Activated naive CD8-positive, alpha-beta T cell treated with anti-CD3 and anti-CD28 coated beads for 36 hours (primary cell): ENCODE measurements around the gene NRXN3. TPM values are rescaled to one million over a fixed set of nuclear protein-coding genes. Genes with fewer than 3 reads are reported as not detected.

Experiments used
- DNase-seq: peaks from one replicate; pipeline ENCODE4 v3.0.0; 2021
- H3K27ac Mint-ChIP-seq: one replicate; pipeline ENCODE4 v1.8.0; 2022; ENCODE audit warnings: mild to moderate bottlenecking, moderate library complexity, mixed read lengths
- H3K27me3 Mint-ChIP-seq: one replicate; pipeline ENCODE4 v1.8.0; 2022; ENCODE audit warnings: mild to moderate bottlenecking, mixed read lengths
- H3K36me3 Mint-ChIP-seq: one replicate; pipeline ENCODE4 v1.8.0; 2021; ENCODE audit warnings: mild to moderate bottlenecking, mixed read lengths
- H3K4me1 Mint-ChIP-seq: one replicate; pipeline ENCODE4 v1.8.0; 2021; ENCODE audit warnings: mixed read lengths
- H3K4me3 Mint-ChIP-seq: one replicate; pipeline ENCODE4 v1.8.0; 2022; ENCODE audit warnings: mild to moderate bottlenecking, moderate library complexity, mixed read lengths
- H3K9me3 Mint-ChIP-seq: one replicate; pipeline ENCODE4 v1.8.0; 2022; ENCODE audit warnings: mixed read lengths
- total RNA-seq, 2 experiments: library from RNA; stranded (reverse); gene quantifications; one replicate each; pipeline ENCODE4 v1.2.3, GENCODE V29; 2021

The NRXN3 gene
- total RNA-seq, 2 experiments from 2014 or later: not detected

DNA sequence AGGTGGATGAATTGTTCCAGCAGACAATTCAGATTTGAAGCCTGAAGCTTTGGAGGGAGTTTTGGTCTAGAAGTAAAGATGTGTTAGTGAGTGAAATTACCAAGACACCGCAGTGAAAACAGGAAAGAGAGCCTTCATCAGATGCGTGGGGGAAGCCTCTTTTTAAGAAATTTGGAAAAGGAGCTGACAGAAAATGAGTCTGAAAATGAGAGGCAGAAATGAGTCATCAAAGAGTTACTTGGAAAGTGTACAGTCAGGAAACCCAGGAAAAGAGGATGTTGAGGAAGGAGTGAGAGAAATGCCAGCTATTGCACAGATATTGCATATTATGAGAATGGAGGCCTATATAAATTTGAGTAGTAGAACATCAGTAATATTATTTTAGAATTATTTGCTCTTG is 520.7 kb downstream of the NRXN3 start:
- Mint-ChIP-seq H3K4me1 (no peaks in the 10 kb centered on the region), H3K27ac (no peak overlapping the region), H3K9me3 (peaks cover 2% of the 10 kb centered on the region), H3K27me3 (peaks cover 7% of the 10 kb centered on the region), H3K36me3 (no peaks in the 10 kb centered on the region), H3K4me3 (no peak overlapping the region)
- DNase-seq: no peak

- Mint-ChIP-seq H3K36me3 (no peaks in the 10 kb centered on the region), H3K4me3 (no peak overlapping the region), H3K9me3 (peaks cover 4% of the 10 kb centered on the region), H3K27me3 (peaks cover 8% of the 10 kb centered on the region), H3K27ac (no peak overlapping the region), H3K4me1 (no peaks in the 10 kb centered on the region)
- DNase-seq: no peak
These were observed 527.2 kb downstream of the NRXN3 start for GRCh38 chr14:78697341-78697740.

- Mint-ChIP-seq H3K27ac (no peak overlapping the region), H3K9me3 (peaks cover 2% of the 10 kb centered on the region), H3K27me3 (peaks cover 8% of the 10 kb centered on the region), H3K36me3 (no peaks in the 10 kb centered on the region), H3K4me1 (no peaks in the 10 kb centered on the region), H3K4me3 (no peak overlapping the region)
- no peak for DNase-seq
These were observed 528.8 kb downstream of the NRXN3 start for GRCh38 chr14:78698991-78699390.

- H3K9me3 Mint-ChIP-seq: peaks cover 2% of the 10 kb centered on the region
- no peak overlapping the region for H3K27ac Mint-ChIP-seq
- peaks cover 12% of the 10 kb centered on the region for H3K27me3 Mint-ChIP-seq
- no peaks in the 10 kb centered on the region for H3K4me1 Mint-ChIP-seq
- H3K4me3 Mint-ChIP-seq: no peak overlapping the region
- no peak for DNase-seq
- H3K36me3 Mint-ChIP-seq: no peaks in the 10 kb centered on the region
These were observed 530.1 kb downstream of the NRXN3 start for GRCh38 chr14:78700236-78700635.

- Mint-ChIP-seq H3K27me3 (peaks cover 12% of the 10 kb centered on the region), H3K4me3 (no peak overlapping the region)
- DNase-seq: no peak
These were observed 531.1 kb downstream of the NRXN3 start for GRCh38 chr14:78701246-78701645.

GRCh38 chr14:78704965-78705364 is 534.8 kb downstream of the NRXN3 start:
- H3K27ac Mint-ChIP-seq: no peak overlapping the region
- peaks cover 3% of the 10 kb centered on the region for H3K27me3 Mint-ChIP-seq
- no peaks in the 10 kb centered on the region for H3K36me3 Mint-ChIP-seq
- H3K9me3 Mint-ChIP-seq: no peaks in the 10 kb centered on the region
- DNase-seq: no peak
- H3K4me1 Mint-ChIP-seq: no peaks in the 10 kb centered on the region
- H3K4me3 Mint-ChIP-seq: no peak overlapping the region

More at GRCh38 chr14:78701246-78701645, 531.1 kb downstream of the NRXN3 start:
- Mint-ChIP-seq H3K36me3 (no peaks in the 10 kb centered on the region), H3K27ac (no peak overlapping the region), H3K4me1 (no peaks in the 10 kb centered on the region), H3K9me3 (peaks cover 2% of the 10 kb centered on the region)

DNA sequence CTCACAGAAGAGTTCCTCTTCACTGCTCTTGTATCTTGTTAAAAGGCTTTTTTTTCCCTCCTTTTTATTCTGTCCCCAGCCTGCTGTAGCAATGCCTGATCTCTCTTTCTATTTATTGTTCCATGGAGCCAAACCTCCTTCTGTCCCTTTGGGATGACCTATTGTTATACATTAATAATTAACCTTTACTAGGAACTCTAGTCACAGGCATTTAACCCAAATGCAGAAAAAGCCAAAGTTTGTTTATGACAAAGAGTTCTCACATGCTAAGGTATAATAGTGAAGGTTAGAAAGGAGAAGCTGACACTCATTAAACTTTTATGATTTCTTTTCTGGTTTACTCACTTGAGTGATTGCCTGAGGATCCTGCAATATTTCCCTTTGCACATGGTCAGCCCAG is 535.8 kb downstream of the NRXN3 start:
- Mint-ChIP-seq H3K36me3 (no peaks in the 10 kb centered on the region), H3K4me1 (no peaks in the 10 kb centered on the region), H3K27ac (no peak overlapping the region), H3K27me3 (peaks cover 3% of the 10 kb centered on the region), H3K9me3 (no peaks in the 10 kb centered on the region), H3K4me3 (no peak overlapping the region)
- no peak for DNase-seq

DNA sequence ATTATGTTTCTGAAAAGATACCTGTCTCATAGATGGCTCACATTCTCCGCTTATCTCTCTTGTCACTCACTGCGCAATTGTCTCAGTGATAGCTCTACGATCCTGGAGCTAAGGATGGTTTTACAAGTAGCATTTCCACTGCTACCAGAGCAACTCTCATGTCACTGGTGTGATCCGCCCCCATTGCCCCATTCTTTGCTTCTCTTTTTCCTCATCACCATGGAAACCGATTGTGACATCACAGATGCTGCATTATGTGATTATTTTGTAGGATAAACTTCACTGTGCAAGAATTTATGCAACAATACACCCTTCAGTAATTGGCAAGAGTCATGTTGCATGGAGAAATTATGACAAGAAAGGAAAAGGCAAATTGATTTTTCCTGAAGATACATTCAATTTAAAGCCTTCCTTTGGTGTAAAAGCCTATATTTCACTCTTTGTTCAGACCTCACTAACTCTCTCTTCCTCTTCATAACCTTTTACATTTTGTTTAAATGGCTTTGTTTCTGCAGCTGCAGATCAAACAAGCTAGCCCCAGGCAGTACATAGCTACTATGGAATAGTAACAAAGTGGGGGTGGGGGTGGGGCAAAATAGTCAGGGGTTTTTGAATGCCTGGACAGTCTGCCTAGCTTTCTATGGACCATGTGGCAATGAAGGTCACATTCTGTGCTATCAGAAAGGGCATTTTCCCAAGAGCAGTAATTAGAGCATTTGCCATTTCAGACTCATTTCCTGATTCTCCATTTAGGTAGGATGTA is 539.8 kb downstream of the NRXN3 start:
- H3K9me3 Mint-ChIP-seq: no peaks in the 10 kb centered on the region
- H3K27me3 Mint-ChIP-seq: peaks cover 4% of the 10 kb centered on the region
- DNase-seq: no peak
- H3K27ac Mint-ChIP-seq: no peak overlapping the region
- no peak overlapping the region for H3K4me3 Mint-ChIP-seq
- H3K36me3 Mint-ChIP-seq: no peaks in the 10 kb centered on the region
- no peaks in the 10 kb centered on the region for H3K4me1 Mint-ChIP-seq

DNA sequence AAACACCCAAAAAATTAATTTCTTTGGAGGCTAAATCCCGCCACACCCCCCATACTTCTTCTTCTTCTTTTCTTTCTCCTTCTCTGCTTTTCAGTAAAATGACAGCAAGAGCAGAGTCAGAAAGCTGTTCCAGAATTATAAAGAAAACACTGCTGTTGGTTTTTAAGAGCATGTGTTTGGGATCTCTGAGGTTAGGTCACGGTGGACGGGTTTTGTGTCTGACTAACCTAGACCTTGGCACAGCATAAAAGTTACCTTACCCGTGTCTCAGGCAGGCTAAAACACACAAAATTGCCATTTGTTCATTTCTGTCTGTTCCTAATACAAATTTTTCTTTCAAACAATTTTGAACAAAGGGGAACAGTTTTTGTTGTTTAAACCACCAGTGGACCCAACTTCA is 540.8 kb downstream of the NRXN3 start:
- Mint-ChIP-seq H3K36me3 (no peaks in the 10 kb centered on the region), H3K27ac (no peak overlapping the region), H3K4me3 (no peak overlapping the region), H3K9me3 (no peaks in the 10 kb centered on the region), H3K27me3 (peaks cover 4% of the 10 kb centered on the region), H3K4me1 (no peaks in the 10 kb centered on the region)
- no peak for DNase-seq

- Mint-ChIP-seq H3K27me3 (peaks cover 4% of the 10 kb centered on the region), H3K4me1 (no peaks in the 10 kb centered on the region), H3K4me3 (no peak overlapping the region), H3K27ac (no peak overlapping the region), H3K9me3 (no peaks in the 10 kb centered on the region), H3K36me3 (no peaks in the 10 kb centered on the region)
- DNase-seq: no peak
These were observed 543.5 kb downstream of the NRXN3 start for GRCh38 chr14:78713716-78714115.

DNA sequence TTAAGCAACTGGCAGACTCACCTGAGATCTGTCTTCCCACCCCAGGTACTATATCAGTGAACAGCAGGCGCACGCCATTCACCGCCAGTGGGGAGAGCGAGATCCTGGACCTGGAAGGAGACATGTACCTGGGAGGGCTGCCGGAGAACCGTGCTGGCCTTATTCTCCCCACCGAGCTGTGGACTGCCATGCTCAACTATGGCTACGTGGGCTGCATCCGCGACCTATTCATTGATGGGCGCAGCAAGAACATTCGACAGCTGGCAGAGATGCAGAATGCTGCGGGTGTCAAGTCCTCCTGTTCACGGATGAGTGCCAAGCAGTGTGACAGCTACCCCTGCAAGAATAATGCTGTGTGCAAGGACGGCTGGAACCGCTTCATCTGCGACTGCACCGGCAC is 544.5 kb downstream of the NRXN3 start:
- no peak for DNase-seq
- H3K27ac Mint-ChIP-seq: no peak overlapping the region
- H3K4me1 Mint-ChIP-seq: no peaks in the 10 kb centered on the region
- peaks cover 4% of the 10 kb centered on the region for H3K27me3 Mint-ChIP-seq
- no peak overlapping the region for H3K4me3 Mint-ChIP-seq
- no peaks in the 10 kb centered on the region for H3K36me3 Mint-ChIP-seq
- no peaks in the 10 kb centered on the region for H3K9me3 Mint-ChIP-seq

DNA sequence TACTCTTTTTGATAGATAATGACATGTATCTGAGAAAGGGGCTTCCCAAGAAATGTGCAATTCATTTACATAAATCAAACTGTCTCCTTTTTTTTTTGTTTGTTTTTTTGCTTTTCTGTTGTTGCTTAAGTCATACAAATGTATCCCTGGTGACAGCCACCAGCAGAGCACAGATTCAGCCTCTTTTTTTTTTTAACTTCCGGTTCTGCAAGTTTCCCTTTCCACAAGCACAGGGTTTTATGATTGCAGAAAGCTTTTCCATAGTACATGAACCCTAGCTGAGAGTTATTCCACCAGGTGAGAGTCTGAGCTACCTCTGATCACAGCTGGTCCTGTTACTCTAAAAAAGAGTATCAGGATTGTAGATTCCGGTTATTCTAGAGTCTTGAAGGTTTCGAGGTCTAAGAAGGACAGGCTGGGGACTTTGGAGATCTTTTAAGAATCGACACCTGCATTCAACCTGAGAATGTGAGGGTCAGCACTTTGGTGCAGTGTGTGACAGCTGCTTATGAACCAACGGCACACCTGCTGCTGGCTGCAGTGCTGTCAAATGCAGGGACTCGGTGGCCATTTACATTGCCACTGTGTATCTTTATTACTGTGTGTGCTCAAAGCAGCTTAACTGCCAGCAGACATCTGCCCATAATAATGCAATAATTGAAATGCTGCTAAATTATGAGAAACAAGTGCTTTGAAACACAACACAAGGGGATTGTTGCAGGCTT is 551.7 kb downstream of the NRXN3 start:
- Mint-ChIP-seq H3K27me3 (peaks cover 4% of the 10 kb centered on the region), H3K27ac (no peak overlapping the region), H3K4me1 (no peaks in the 10 kb centered on the region), H3K36me3 (no peaks in the 10 kb centered on the region), H3K9me3 (no peaks in the 10 kb centered on the region), H3K4me3 (no peak overlapping the region)
- no peak for DNase-seq

- H3K4me3 Mint-ChIP-seq: no peak overlapping the region
These were observed 554.9 kb downstream of the NRXN3 start for GRCh38 chr14:78725086-78725485.

DNA sequence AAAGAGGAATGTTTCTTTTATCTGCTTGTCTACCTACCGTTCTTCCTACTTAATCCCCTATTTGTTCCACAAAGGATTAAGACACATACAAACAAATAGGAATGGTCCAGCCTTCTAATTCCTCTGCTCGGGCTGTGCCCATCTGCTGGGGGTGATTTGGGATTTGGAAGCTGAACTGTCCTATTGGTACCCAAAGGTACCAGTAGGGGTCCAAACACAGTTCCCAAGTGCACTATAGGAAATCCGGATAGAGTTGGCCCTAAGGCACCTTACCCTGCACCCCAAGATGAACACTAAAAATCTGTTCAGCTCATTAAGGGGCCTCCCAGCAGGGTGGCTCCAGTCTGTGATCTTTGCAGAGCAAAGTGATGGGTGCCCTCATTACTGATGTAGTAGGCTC is 566.9 kb downstream of the NRXN3 start:
- Mint-ChIP-seq H3K9me3 (no peaks in the 10 kb centered on the region), H3K27ac (no peak overlapping the region), H3K4me1 (no peaks in the 10 kb centered on the region), H3K4me3 (no peak overlapping the region), H3K27me3 (no peaks in the 10 kb centered on the region), H3K36me3 (no peaks in the 10 kb centered on the region)
- no peak for DNase-seq

More at GRCh38 chr14:78725086-78725485, 554.9 kb downstream of the NRXN3 start:
- Mint-ChIP-seq H3K36me3 (no peaks in the 10 kb centered on the region), H3K27ac (no peak overlapping the region), H3K9me3 (no peaks in the 10 kb centered on the region), H3K27me3 (peaks cover 4% of the 10 kb centered on the region), H3K4me1 (no peaks in the 10 kb centered on the region)
- DNase-seq: no peak

GRCh38 chr14:78737601-78738000 is 567.4 kb downstream of the NRXN3 start:
- H3K4me1 Mint-ChIP-seq: no peaks in the 10 kb centered on the region

More at GRCh38 chr14:78737601-78738000, 567.4 kb downstream of the NRXN3 start:
- Mint-ChIP-seq H3K27ac (no peak overlapping the region), H3K4me3 (no peak overlapping the region), H3K36me3 (no peaks in the 10 kb centered on the region), H3K27me3 (no peaks in the 10 kb centered on the region), H3K9me3 (no peaks in the 10 kb centered on the region)
- no peak for DNase-seq
